Measurements from ENCODE around the gene TTC21B.

Gene TTC21B

GRCh38 chr2:165958313-165958960 is 4.9 kb upstream of the TTC21B start:
- DNase-seq (ENCODE audit: extremely low spot score), result no peak
- CTCF ChIA-PET, result no interaction called here
- TF ChIP-seq SUZ12 (IDR thresholded peaks at IDR 0.05) (no peak), HDGF (IDR thresholded peaks at IDR 0.05; ENCODE audit: borderline replicate concordance) (no peak), L3MBTL2 (conservative IDR thresholded peaks at IDR 0.05) (no peak), BHLHE40 (IDR thresholded peaks at IDR 0.05; ENCODE audit: borderline replicate concordance) (no peak), TARDBP (IDR thresholded peaks at IDR 0.05) (no peak)
- POLR2A ChIA-PET, result no interaction called here

- CTCF ChIA-PET, result no interaction called here
- POLR2A ChIA-PET, result no interaction called here
- no peak for DNase-seq (ENCODE audit: extremely low spot score)
- no peak for TF ChIP-seq ELF4 (IDR thresholded peaks at IDR 0.05)
- TF ChIP-seq LEF1 (IDR thresholded peaks at IDR 0.05; ENCODE audit: borderline replicate concordance), result no peak
- TF ChIP-seq SUZ12 (IDR thresholded peaks at IDR 0.05), result no peak
- no peak for TF ChIP-seq SP1 (IDR thresholded peaks at IDR 0.05)
- no peak for TF ChIP-seq NFRKB (IDR thresholded peaks at IDR 0.05)
- TF ChIP-seq FOXA1 (IDR thresholded peaks at IDR 0.05), result no peak
- no peak for TF ChIP-seq TARDBP (IDR thresholded peaks at IDR 0.05)
- TF ChIP-seq ARNT (IDR thresholded peaks at IDR 0.05), result no peak
- TF ChIP-seq BHLHE40 (IDR thresholded peaks at IDR 0.05; ENCODE audit: borderline replicate concordance), result no peak
- no peak for TF ChIP-seq L3MBTL2 (conservative IDR thresholded peaks at IDR 0.05)
- no peak for TF ChIP-seq ZNF384 (IDR thresholded peaks at IDR 0.05)
- TF ChIP-seq PKNOX1 (IDR thresholded peaks at IDR 0.05), result no peak
- no peak for TF ChIP-seq FOXM1 (IDR thresholded peaks at IDR 0.05; ENCODE audit: borderline replicate concordance)
- no peak for TF ChIP-seq FOXK2 (IDR thresholded peaks at IDR 0.05)
Measured at GRCh38 chr2:165957030-165957675, 3.6 kb upstream of the TTC21B start.

- TF ChIP-seq SUZ12 (IDR thresholded peaks at IDR 0.05) (no peak), L3MBTL2 (conservative IDR thresholded peaks at IDR 0.05) (no peak), ELF4 (IDR thresholded peaks at IDR 0.05) (no peak), PKNOX1 (IDR thresholded peaks at IDR 0.05) (no peak), CTBP1 (IDR thresholded peaks at IDR 0.05; ENCODE audit: borderline replicate concordance) (no peak), SP1 (IDR thresholded peaks at IDR 0.05) (no peak), BHLHE40 (IDR thresholded peaks at IDR 0.05; ENCODE audit: borderline replicate concordance) (no peak), ARNT (IDR thresholded peaks at IDR 0.05) (no peak)
- CTCF ChIA-PET, result interaction anchor here (0.6 to 0.9 kb wide), 2 partner anchors 116 to 175 kb away, joined by 3 read pairs; no protein-coding TSS in a partner anchor
- POLR2A ChIA-PET, result interaction anchor here (0.7 to 1.2 kb wide), 3 partner anchors 10 to 484 kb away, joined by 3 to 4 read pairs (median 3); partner anchors contain the start of gene CSRNP3
- no peak for DNase-seq (ENCODE audit: extremely low spot score)
Measured at GRCh38 chr2:165953306-165953654, 296 bp downstream of the TTC21B start.

GRCh38 chr2:165952741-165953211 is 800 bp downstream of the TTC21B start:
- DNase-seq (ENCODE audit: extremely low spot score), result no peak
- TF ChIP-seq TARDBP (IDR thresholded peaks at IDR 0.05), result no peak
- TF ChIP-seq FOXM1 (IDR thresholded peaks at IDR 0.05; ENCODE audit: borderline replicate concordance), result no peak
- no peak for TF ChIP-seq LEF1 (IDR thresholded peaks at IDR 0.05; ENCODE audit: borderline replicate concordance)
- TF ChIP-seq SP1 (IDR thresholded peaks at IDR 0.05), result no peak
- TF ChIP-seq ZNF384 (IDR thresholded peaks at IDR 0.05), result no peak
- TF ChIP-seq HDGF (IDR thresholded peaks at IDR 0.05; ENCODE audit: borderline replicate concordance), result no peak
- no peak for TF ChIP-seq BHLHE40 (IDR thresholded peaks at IDR 0.05; ENCODE audit: borderline replicate concordance)
- no peak for TF ChIP-seq SUZ12 (IDR thresholded peaks at IDR 0.05)
- TF ChIP-seq NFRKB (IDR thresholded peaks at IDR 0.05), result no peak
- TF ChIP-seq L3MBTL2 (conservative IDR thresholded peaks at IDR 0.05), result no peak
- TF ChIP-seq ARNT (IDR thresholded peaks at IDR 0.05), result no peak
- TF ChIP-seq CTBP1 (IDR thresholded peaks at IDR 0.05; ENCODE audit: borderline replicate concordance), result no peak
- TF ChIP-seq FOXA1 (IDR thresholded peaks at IDR 0.05), result no peak
- no peak for TF ChIP-seq ELF4 (IDR thresholded peaks at IDR 0.05)
- no peak for TF ChIP-seq FOXK2 (IDR thresholded peaks at IDR 0.05)
- no peak for TF ChIP-seq PKNOX1 (IDR thresholded peaks at IDR 0.05)
- ChIA-PET CTCF (interaction anchor here (0.9 kb wide), 1 partner anchor 176 kb away, joined by 3 read pairs; no protein-coding TSS in a partner anchor), POLR2A (interaction anchor here (0.7 kb wide), 1 partner anchor 483 kb away, joined by 4 read pairs; the partner anchor contains the start of gene CSRNP3)

GRCh38 chr2:165952085-165952484 is 1.5 kb downstream of the TTC21B start:
- ChIA-PET CTCF (no interaction called here), POLR2A (no interaction called here)
- no peak for TF ChIP-seq HDGF (IDR thresholded peaks at IDR 0.05; ENCODE audit: borderline replicate concordance)
- no peak for TF ChIP-seq L3MBTL2 (conservative IDR thresholded peaks at IDR 0.05)
- TF ChIP-seq FOXM1 (IDR thresholded peaks at IDR 0.05; ENCODE audit: borderline replicate concordance), result no peak
- no peak for TF ChIP-seq FOXA1 (IDR thresholded peaks at IDR 0.05)
- no peak for TF ChIP-seq TARDBP (IDR thresholded peaks at IDR 0.05)
- no peak for TF ChIP-seq LEF1 (IDR thresholded peaks at IDR 0.05; ENCODE audit: borderline replicate concordance)
- DNase-seq (ENCODE audit: extremely low spot score), result no peak

GRCh38 chr2:165950438-165950837 is 3.1 kb downstream of the TTC21B start:
- ChIA-PET POLR2A (no interaction called here), CTCF (no interaction called here)

More at GRCh38 chr2:165950438-165950837, 3.1 kb downstream of the TTC21B start:
- DNase-seq (ENCODE audit: extremely low spot score), result no peak
- TF ChIP-seq ARNT (IDR thresholded peaks at IDR 0.05), result no peak
- TF ChIP-seq ZNF384 (IDR thresholded peaks at IDR 0.05), result no peak
- TF ChIP-seq BHLHE40 (IDR thresholded peaks at IDR 0.05; ENCODE audit: borderline replicate concordance), result no peak
- no peak for TF ChIP-seq L3MBTL2 (conservative IDR thresholded peaks at IDR 0.05)
- TF ChIP-seq FOXK2 (IDR thresholded peaks at IDR 0.05), result no peak
- TF ChIP-seq NFRKB (IDR thresholded peaks at IDR 0.05), result no peak
- no peak for TF ChIP-seq PKNOX1 (IDR thresholded peaks at IDR 0.05)
- TF ChIP-seq ELF4 (IDR thresholded peaks at IDR 0.05), result no peak
- no peak for TF ChIP-seq CTBP1 (IDR thresholded peaks at IDR 0.05; ENCODE audit: borderline replicate concordance)
- no peak for TF ChIP-seq HDGF (IDR thresholded peaks at IDR 0.05; ENCODE audit: borderline replicate concordance)
- no peak for TF ChIP-seq TARDBP (IDR thresholded peaks at IDR 0.05)
- TF ChIP-seq FOXA1 (IDR thresholded peaks at IDR 0.05), result no peak
- TF ChIP-seq LEF1 (IDR thresholded peaks at IDR 0.05; ENCODE audit: borderline replicate concordance), result no peak
- TF ChIP-seq SP1 (IDR thresholded peaks at IDR 0.05), result no peak
- TF ChIP-seq SUZ12 (IDR thresholded peaks at IDR 0.05), result no peak
- TF ChIP-seq FOXM1 (IDR thresholded peaks at IDR 0.05; ENCODE audit: borderline replicate concordance), result no peak
